Muscle of leg (tissue), 11 donors: ENCODE measurements around the gene CDK5RAP2. TPM values are rescaled to one million over a fixed set of nuclear protein-coding genes. Genes with fewer than 3 reads are reported as not detected.
"Not testable (repeated sequence)": the region's sequence is repeated elsewhere in the genome, so short reads cannot be mapped to it uniquely, and the experiment has no call there.

ENCODE experiments used
- DNase-seq: peaks from one replicate; pipeline ENCODE4 v3.0.0; 2013
- H3K27ac ChIP-seq: one replicate; pipeline ENCODE4 v1.5.1; 2013; ENCODE audit warnings: mild to moderate bottlenecking, low read length, control low read depth
- H3K27me3 ChIP-seq: one replicate; pipeline ENCODE4 v1.6.1; 2013; ENCODE audit warnings: low read length; ENCODE audit not compliant: control insufficient read depth, insufficient read depth
- H3K36me3 ChIP-seq: one replicate; pipeline ENCODE4 v1.6.1; 2013; ENCODE audit warnings: low read length; ENCODE audit not compliant: control insufficient read depth, insufficient read depth
- H3K4me1 ChIP-seq: one replicate; pipeline ENCODE4 v1.6.1; 2013; ENCODE audit warnings: low read length; ENCODE audit not compliant: control insufficient read depth, insufficient read depth
- H3K4me3 ChIP-seq: one replicate; pipeline ENCODE4 v1.5.1; 2013; ENCODE audit warnings: low read length, control low read depth
- H3K9me3 ChIP-seq: replicated peaks from 2 replicates; pipeline ENCODE4 v1.6.1; 2013; ENCODE audit warnings: low read depth, low read length; ENCODE audit not compliant: control insufficient read depth
- WGBS: methylation state at CpG from one replicate; pipeline ENCODE4 v1.1.5; 2013; ENCODE audit warnings: missing lambda C conversion rate; ENCODE audit not compliant: insufficient coverage; 5-methylcytosine and 5-hydroxymethylcytosine counted together
- polyA plus RNA-seq, 8 donors: library from polyadenylated mRNA; unstranded; fragments of 120-200 nt; gene quantifications; one replicate each; pipeline versions ENCODE4 v1.2.1 to v1.2.3, GENCODE V29; 2013; ENCODE audit warnings: inconsistent platforms in 1 of 8, low replicate concordance in 1 of 8; ENCODE audit not compliant: insufficient read length in 8 of 8, insufficient read depth in 1 of 8
- total RNA-seq: library from RNA; stranded (reverse); fragments of 120-200 nt; gene quantifications from one replicate; pipeline ENCODE4 v1.2.4, GENCODE V29; 2013

Gene CDK5RAP2
- total and polyA plus RNA-seq, 9 donors: 36.8 to 55.1 (median 44.5) TPM

DNA sequence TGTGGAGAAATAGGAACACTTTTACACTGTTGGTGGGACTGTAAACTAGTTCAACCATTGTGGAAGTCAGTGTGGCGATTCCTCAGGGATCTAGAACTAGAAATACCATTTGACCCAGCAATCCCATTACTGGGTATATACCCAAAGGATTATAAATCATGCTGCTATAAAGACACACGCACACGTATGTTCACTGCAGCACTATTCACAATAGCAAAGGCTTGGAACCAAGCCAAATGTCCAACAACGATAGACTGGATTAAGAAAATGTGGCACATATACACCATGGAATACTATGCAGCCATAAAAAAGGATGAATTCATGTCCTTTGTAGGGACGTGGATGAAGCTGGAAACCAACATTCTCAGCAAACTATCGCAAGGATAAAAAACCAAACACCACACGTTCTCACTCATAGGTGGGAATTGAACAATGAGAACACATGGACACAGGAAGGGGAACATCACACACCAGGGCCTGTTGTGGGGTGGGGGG lies 27.7 kb downstream of the CDK5RAP2 start:
- H3K9me3 ChIP-seq, H3K27ac ChIP-seq, H3K27me3 ChIP-seq, DNase-seq, H3K4me1 ChIP-seq, H3K4me3 ChIP-seq: not testable (repeated sequence)
- peaks cover 17% of the 10 kb centered on the region for H3K36me3 ChIP-seq
- no CpG with 5 or more reads among the region's 7 CpGs for WGBS

GRCh38 chr9:120545701-120546550 lies 34.0 kb downstream of the CDK5RAP2 start:
- Histone ChIP-seq H3K27ac (no peak overlapping the region), H3K36me3 (peaks cover 50% of the 10 kb centered on the region), H3K4me3 (no peak overlapping the region), H3K4me1 (no peaks in the 10 kb centered on the region), H3K27me3 (no peaks in the 10 kb centered on the region), H3K9me3 (no peaks in the 10 kb centered on the region)
- DNase-seq: no peak
- WGBS: 100% methylated on average over 1 of the region's 6 CpGs

- WGBS: 100% methylated on average over 1 of the region's 1 CpG
- H3K36me3 ChIP-seq: peaks cover 51% of the 10 kb centered on the region
- no peak overlapping the region for H3K4me3 ChIP-seq
- H3K27me3 ChIP-seq: no peaks in the 10 kb centered on the region
- H3K9me3 ChIP-seq: no peaks in the 10 kb centered on the region
- H3K27ac ChIP-seq: no peak overlapping the region
- DNase-seq: no peak
- H3K4me1 ChIP-seq: no peaks in the 10 kb centered on the region
Measured at GRCh38 chr9:120544441-120544840, 35.5 kb downstream of the CDK5RAP2 start.

DNA sequence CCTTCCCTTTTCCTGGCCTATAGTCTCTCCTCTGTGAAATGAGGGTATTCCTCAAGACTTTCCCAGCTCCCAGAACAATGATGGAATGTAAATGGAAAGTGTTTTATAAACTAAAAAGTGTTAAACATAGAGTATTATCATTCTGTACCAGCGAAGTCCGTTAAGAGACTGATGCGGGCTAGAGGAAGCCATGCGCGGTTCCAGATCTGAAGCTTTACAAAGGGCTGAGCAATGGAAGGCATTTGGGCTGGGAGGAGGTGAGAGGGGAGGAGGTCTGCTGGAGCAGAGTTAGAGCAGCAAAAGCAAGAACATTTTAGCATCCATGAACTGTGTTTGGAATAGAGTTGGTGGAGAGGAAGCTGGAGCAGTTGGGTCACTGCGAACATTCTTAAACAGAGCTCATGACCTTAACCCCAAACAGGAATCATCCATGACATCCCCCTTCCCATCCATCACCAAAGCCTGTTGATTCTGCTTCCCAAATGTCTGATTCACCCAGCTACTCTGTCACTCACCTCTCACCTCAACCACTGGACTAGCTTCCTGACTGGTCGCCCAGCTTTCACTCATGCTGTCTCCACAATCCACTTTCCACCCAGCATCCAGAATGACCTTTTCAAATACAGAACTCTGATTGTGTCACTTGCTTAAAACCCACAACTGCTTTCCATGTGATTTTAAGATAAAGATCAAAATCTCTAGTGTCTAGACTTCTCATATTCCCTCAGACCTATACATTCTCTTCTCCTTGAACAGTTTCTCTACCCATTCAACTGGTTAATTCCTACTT lies 37.1 kb downstream of the CDK5RAP2 start:
- Histone ChIP-seq H3K27ac (no peak overlapping the region), H3K4me1 (no peaks in the 10 kb centered on the region), H3K27me3 (no peaks in the 10 kb centered on the region), H3K9me3 (no peaks in the 10 kb centered on the region), H3K36me3 (peaks cover 59% of the 10 kb centered on the region), H3K4me3 (no peak overlapping the region)
- no peak for DNase-seq
- WGBS: 99% methylated on average over 7 of the region's 7 CpGs

DNA sequence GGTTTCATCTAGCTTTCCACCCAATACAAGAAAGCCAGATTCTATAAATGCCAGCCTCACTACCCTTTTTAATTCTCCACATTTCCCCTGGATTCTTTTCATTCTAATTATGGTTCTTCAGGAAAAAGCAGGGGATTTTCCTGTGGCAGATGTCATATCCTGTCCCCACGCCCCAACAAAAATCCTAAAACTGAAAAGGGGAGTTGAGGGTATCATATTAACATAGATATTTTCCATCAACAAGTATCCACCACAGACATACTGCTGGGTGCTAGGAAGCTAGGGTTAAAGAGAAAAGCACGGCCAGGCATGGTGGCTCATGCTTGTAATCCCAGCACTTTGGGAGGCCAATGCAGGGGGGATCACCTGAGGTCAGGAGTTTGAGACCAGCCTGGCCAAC lies 38.0 kb downstream of the CDK5RAP2 start:
- no peaks in the 10 kb centered on the region for H3K4me1 ChIP-seq
- peaks cover 58% of the 10 kb centered on the region for H3K36me3 ChIP-seq
- no peak for DNase-seq
- no peaks in the 10 kb centered on the region for H3K9me3 ChIP-seq
- no peak overlapping the region for H3K27ac ChIP-seq
- no CpG with 5 or more reads among the region's 2 CpGs for WGBS
- H3K27me3 ChIP-seq: no peaks in the 10 kb centered on the region
- H3K4me3 ChIP-seq: no peak overlapping the region

- peaks cover 60% of the 10 kb centered on the region for H3K36me3 ChIP-seq
- DNase-seq: no peak
- no peaks in the 10 kb centered on the region for H3K27me3 ChIP-seq
- no peak overlapping the region for H3K4me3 ChIP-seq
- no peaks in the 10 kb centered on the region for H3K9me3 ChIP-seq
- H3K4me1 ChIP-seq: no peaks in the 10 kb centered on the region
- 96% methylated on average over 7 of the region's 9 CpGs for WGBS
- no peak overlapping the region for H3K27ac ChIP-seq
Measured at GRCh38 chr9:120539951-120540350, 40.0 kb downstream of the CDK5RAP2 start.

DNA sequence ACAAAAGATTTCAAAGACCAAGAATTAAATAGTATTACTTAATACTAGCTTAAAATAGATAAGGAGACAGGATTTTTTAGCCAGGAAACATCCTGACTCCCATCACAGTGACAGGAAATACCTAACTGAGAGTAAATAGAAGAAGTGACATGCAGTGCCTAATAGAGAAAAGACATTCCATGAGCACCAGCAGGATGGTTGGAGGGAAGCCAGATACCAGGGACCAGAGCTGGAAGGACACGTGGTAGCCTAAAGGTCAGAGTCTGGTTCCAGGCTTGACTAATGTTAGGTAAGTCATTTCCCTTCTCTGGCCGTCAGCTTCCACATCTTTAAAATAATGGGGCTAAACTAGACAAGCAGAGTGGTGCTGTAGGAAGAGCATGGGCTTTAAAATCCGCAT lies 41.6 kb downstream of the CDK5RAP2 start:
- no peaks in the 10 kb centered on the region for H3K9me3 ChIP-seq
- no peak overlapping the region for H3K27ac ChIP-seq
- H3K4me1 ChIP-seq: peaks cover 2% of the 10 kb centered on the region
- 86% methylated on average over 1 of the region's 3 CpGs for WGBS
- peaks cover 58% of the 10 kb centered on the region for H3K36me3 ChIP-seq
- DNase-seq: no peak
- H3K27me3 ChIP-seq: no peaks in the 10 kb centered on the region
- H3K4me3 ChIP-seq: no peak overlapping the region

DNA sequence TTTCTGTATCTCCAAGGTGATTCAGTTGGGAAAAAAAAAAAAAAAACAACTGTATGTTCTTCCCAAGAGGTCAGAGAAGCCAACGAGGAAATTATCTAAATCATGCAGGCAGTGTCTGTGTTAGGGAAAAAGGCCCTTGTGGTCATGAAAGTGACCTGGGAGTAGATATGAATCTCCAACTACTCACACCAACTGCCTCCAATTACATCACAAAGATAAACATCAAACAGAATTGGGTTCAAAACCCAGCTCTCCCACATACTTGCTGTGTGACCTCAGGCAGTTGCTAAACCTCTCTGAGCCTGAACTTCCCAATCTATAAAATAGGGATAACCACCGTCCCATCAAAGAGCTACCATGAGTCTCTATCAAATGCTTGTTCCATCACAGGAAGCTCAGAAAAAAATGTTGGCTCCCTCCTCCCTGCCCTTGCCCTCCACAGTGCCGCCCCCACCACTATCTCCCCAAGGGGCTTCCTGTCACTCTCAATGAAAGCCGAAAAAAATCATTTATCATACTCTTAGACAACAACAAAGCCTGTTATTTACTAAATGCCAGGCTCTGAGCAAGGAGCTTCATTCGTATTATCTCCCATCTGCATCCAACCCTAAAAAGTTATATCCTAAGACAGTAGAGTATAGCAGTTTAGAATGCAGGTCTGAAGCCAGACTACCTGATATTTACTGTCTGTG lies 42.9 kb downstream of the CDK5RAP2 start:
- no peaks in the 10 kb centered on the region for H3K27me3 ChIP-seq
- no peak overlapping the region for H3K4me3 ChIP-seq
- H3K36me3 ChIP-seq: peaks cover 60% of the 10 kb centered on the region
- H3K9me3 ChIP-seq: no peaks in the 10 kb centered on the region
- no peak for DNase-seq
- WGBS: 82% methylated on average over 3 of the region's 5 CpGs
- H3K4me1 ChIP-seq: peaks cover 13% of the 10 kb centered on the region
- no peak overlapping the region for H3K27ac ChIP-seq

GRCh38 chr9:120536094-120536493 lies 43.9 kb downstream of the CDK5RAP2 start:
- no peak for DNase-seq
- Histone ChIP-seq H3K27me3 (no peaks in the 10 kb centered on the region), H3K36me3 (peaks cover 63% of the 10 kb centered on the region), H3K27ac (no peak overlapping the region), H3K4me1 (peaks cover 13% of the 10 kb centered on the region), H3K4me3 (no peak overlapping the region), H3K9me3 (no peaks in the 10 kb centered on the region)
- 65% methylated on average over 2 of the region's 6 CpGs for WGBS

DNA sequence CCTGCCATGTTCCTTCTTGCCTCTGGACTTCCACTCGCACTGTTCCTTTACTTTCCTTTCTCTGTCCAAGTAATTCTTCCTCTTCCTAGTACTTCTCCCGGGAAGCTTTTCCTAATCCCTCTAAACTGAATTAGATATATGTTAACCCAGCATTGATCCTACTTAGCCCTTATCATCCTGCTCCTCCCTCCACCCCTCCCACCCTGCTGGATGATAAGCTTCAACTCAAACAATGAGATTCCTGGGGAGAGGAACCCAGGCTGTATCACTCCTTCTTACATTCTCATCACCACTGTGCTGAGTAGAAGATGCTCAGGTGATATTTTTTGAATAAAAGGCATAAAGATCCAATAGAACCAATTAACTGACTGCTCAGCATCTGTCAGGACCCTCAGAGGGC lies 45.7 kb downstream of the CDK5RAP2 start:
- Histone ChIP-seq H3K9me3 (no peaks in the 10 kb centered on the region), H3K4me3 (no peak overlapping the region), H3K36me3 (peaks cover 63% of the 10 kb centered on the region), H3K27ac (no peak overlapping the region), H3K27me3 (no peaks in the 10 kb centered on the region), H3K4me1 (peaks cover 13% of the 10 kb centered on the region)
- 69% methylated on average over 2 of the region's 2 CpGs for WGBS
- no peak for DNase-seq
